Peyer's patch (tissue), 4 donors: ENCODE results near the gene TMEM164. TPM values are rescaled to one million over a fixed set of nuclear protein-coding genes. Genes with fewer than 3 reads are reported as not detected.

Experiments used
- DNase-seq, 3 donors: peaks; one replicate each; pipeline ENCODE4 v3.0.0-alpha.2; 2017 to 2019
- H3K27ac ChIP-seq, 4 donors: fragments of 200-600 bp; sonication (generic); one replicate each; pipeline ENCODE4 v1.5.1; 2016 to 2019
- H3K27me3 ChIP-seq, 2 donors: fragments of 200-600 bp; sonication (generic); one replicate each; pipeline ENCODE4 v1.5.1; 2019
- H3K36me3 ChIP-seq, 3 donors: fragments of 200-600 bp; sonication (generic); one replicate each; pipeline ENCODE4 v1.5.1; 2016 to 2019
- H3K4me1 ChIP-seq, 4 donors: fragments of 200-600 bp; sonication (generic); one replicate each; pipeline ENCODE4 v1.5.1; 2016 to 2019
- H3K4me3 ChIP-seq, 4 donors: fragments of 200-600 bp; sonication (generic); 1 replicate in 3 of 4; 2 replicates in 1 of 4; pipeline ENCODE4 v1.5.1; 2016 to 2019; ENCODE audit warnings: mild to moderate bottlenecking in 1 of 4
- H3K9me3 ChIP-seq, 4 donors: fragments of 200-600 bp; sonication (generic); one replicate each; pipeline ENCODE4 v1.5.1; 2016 to 2019; ENCODE audit warnings: mild to moderate bottlenecking in 1 of 4
- POLR2A ChIP-seq, 2 donors: fragments of 450-650 bp; IDR thresholded peaks; one replicate each; pipeline ENCODE4 v1.5.1; 2017; ENCODE audit warnings: antibody characterized with exemption in 2 of 2, mild to moderate bottlenecking in 2 of 2, moderate library complexity in 2 of 2
- total RNA-seq, 4 donors: library from RNA; depleted of rRNA; stranded (reverse); fragments of >200 nt; gene quantifications; one replicate each; pipeline ENCODE4 v1.1.0, GENCODE V29; 2016
- TF ChIP-seq, protein P1 (sequence below), 6 experiments: fragments of 450-650 bp in 4 of 6; fragments of 200-600 bp in 2 of 6; sonication (generic) in 1 of 6; IDR thresholded peaks; one replicate each; pipeline ENCODE4 v1.5.1; 2017 to 2019; ENCODE audit warnings: antibody characterized with exemption in 6 of 6, mild to moderate bottlenecking in 3 of 6, moderate library complexity in 1 of 6

The TMEM164 gene
- total RNA-seq, 4 donors from 2014 or later: 25.6 to 79.7 (median 73.8) TPM

DNA sequence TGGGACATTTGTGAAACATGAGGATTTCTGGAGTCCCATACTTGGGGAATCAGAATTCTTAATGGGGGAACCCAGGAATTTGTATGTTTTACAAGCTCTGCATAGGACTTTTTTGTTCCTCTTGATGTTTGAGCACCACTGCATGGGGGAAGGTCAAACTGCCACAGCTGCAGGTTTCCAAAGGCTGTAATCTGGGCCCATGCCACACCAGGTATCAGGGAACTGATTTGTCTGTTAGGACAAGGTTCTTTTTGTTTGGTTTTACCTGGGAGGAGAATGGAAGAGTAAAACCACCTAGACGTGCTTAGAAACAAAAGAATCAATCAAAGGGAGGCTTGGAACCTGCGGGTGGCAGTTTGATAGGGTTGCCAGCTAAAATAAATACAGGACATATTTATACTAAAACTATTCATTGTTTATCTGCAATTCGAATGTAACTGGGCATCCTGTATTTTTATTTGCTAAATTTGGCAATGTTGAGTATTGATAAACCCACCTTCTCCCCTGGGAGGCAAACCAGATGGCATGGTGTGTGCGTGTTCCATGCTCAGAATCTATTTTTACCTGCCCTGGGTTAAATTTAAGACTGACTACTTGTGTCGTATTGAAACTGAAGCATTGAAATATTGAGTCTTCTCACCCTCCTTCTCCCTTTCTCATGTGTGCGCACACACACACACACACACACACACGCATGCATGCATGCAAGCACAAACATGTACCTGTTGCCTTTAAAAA lies 63.7 kb downstream of the TMEM164 start:
- no peaks in the 10 kb centered on the region for H3K4me1 ChIP-seq
- H3K27me3 ChIP-seq: no peaks in the 10 kb centered on the region
- H3K9me3 ChIP-seq: no peaks in the 10 kb centered on the region
- H3K4me3 ChIP-seq: no peak overlapping the region
- DNase-seq: no peak
- TF ChIP-seq, protein P1, sequence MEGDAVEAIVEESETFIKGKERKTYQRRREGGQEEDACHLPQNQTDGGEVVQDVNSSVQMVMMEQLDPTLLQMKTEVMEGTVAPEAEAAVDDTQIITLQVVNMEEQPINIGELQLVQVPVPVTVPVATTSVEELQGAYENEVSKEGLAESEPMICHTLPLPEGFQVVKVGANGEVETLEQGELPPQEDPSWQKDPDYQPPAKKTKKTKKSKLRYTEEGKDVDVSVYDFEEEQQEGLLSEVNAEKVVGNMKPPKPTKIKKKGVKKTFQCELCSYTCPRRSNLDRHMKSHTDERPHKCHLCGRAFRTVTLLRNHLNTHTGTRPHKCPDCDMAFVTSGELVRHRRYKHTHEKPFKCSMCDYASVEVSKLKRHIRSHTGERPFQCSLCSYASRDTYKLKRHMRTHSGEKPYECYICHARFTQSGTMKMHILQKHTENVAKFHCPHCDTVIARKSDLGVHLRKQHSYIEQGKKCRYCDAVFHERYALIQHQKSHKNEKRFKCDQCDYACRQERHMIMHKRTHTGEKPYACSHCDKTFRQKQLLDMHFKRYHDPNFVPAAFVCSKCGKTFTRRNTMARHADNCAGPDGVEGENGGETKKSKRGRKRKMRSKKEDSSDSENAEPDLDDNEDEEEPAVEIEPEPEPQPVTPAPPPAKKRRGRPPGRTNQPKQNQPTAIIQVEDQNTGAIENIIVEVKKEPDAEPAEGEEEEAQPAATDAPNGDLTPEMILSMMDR (IDR thresholded peaks at IDR 0.05): no peak
- no peak for TF ChIP-seq POLR2A (IDR thresholded peaks at IDR 0.05)
- no peaks in the 10 kb centered on the region for H3K36me3 ChIP-seq
- H3K27ac ChIP-seq: no peak overlapping the region

DNA sequence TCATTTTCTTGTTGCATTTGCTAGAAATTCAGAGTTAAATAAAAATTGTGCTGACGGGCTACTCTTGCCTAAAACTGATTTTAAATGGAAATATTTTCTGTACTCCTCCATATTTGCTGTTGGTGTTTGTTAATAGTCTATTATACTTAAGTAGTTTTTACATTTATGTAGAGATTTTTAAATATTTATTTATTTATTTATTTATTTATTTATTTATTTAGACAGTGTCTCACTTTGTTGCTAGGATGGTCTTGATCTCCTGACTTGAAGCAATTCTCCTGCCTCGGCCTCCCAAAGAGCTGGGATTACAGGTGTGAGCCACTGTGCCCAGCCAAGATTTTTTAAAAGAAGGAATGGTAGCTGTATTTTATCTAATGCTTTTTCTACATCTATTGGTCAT lies 68.1 kb downstream of the TMEM164 start:
- Histone ChIP-seq H3K4me3 (no peak overlapping the region), H3K36me3 (peaks cover 0 to 9% (median 0%) of the 10 kb centered on the region in 3 donors), H3K27ac (no peak overlapping the region), H3K9me3 (no peaks in the 10 kb centered on the region), H3K27me3 (no peaks in the 10 kb centered on the region), H3K4me1 (no peaks in the 10 kb centered on the region)
- TF ChIP-seq, protein P1 (IDR thresholded peaks at IDR 0.05): no peak
- TF ChIP-seq POLR2A (IDR thresholded peaks at IDR 0.05): no peak
- no peak for DNase-seq

DNA sequence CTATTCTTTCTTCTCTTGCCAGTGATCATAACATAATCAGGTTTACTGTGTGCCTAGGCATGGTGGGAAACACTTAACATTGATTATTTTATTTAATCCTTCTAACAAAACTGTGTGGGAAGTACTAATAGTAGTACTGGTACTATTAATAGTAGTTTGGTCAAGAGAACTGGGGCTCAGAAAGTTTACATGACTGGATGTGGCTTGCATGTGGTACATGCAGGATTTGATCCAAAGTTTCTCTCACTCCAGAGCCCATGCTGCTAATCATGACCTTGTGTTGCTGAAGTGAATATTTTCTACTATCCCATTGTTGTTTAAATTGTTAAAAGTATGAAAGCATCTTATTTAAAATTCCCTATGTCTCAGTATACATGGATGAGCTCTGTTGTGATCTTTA lies 78.4 kb downstream of the TMEM164 start:
- Histone ChIP-seq H3K27me3 (no peaks in the 10 kb centered on the region), H3K9me3 (no peaks in the 10 kb centered on the region), H3K4me1 (no peaks in the 10 kb centered on the region), H3K4me3 (no peak overlapping the region), H3K36me3 (no peaks in the 10 kb centered on the region), H3K27ac (no peak overlapping the region)
- TF ChIP-seq, protein P1 (IDR thresholded peaks at IDR 0.05): no peak
- no peak for TF ChIP-seq POLR2A (IDR thresholded peaks at IDR 0.05)
- no peak for DNase-seq

DNA sequence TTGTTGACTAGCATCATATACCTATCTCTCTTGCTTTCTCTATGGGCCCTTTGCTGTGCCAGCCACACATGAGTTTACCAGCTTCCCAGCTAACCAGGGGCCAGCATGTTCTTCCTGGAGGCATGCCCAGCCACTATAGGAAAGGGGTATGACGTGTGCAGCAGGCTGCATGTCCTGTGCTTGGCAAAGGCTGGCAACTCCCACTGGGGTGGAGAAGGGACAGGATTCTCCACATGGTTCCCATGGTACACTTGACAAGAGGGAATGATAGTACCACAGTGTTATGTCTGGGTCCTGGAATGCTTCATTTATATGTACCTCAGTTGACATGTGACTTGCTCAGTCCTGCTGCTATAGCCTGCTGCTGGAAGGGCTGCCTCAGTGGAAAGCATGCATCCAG lies 78.8 kb downstream of the TMEM164 start:
- Histone ChIP-seq H3K27me3 (no peaks in the 10 kb centered on the region), H3K4me1 (no peaks in the 10 kb centered on the region), H3K4me3 (no peak overlapping the region), H3K9me3 (no peaks in the 10 kb centered on the region), H3K36me3 (no peaks in the 10 kb centered on the region), H3K27ac (no peak overlapping the region)
- TF ChIP-seq POLR2A (IDR thresholded peaks at IDR 0.05): no peak
- TF ChIP-seq, protein P1 (IDR thresholded peaks at IDR 0.05): no peak
- DNase-seq: no peak

DNA sequence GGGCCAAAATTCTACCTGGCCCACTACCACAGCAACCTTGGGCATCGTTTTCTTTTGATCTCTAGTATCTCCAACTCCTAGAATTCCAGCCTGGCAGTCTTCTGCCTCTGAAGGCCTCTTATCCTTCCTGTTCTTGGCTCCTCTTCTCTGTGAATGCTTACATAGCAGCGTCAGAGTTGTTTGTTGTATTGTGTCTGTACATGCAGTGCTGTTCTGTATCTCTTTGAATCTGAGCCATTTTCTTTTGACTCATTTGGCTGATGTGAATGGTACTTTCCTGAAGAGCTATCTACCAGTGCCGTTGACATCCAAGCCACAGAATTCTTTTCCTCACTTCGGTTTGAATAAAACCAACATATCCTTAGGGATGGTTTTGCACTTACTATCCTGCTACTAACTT lies 79.2 kb downstream of the TMEM164 start:
- Histone ChIP-seq H3K27me3 (no peaks in the 10 kb centered on the region), H3K9me3 (no peaks in the 10 kb centered on the region), H3K4me3 (no peak overlapping the region), H3K4me1 (peaks cover 0 to 2% (median 0%) of the 10 kb centered on the region in 4 donors), H3K27ac (no peak overlapping the region), H3K36me3 (no peaks in the 10 kb centered on the region)
- TF ChIP-seq POLR2A (IDR thresholded peaks at IDR 0.05): no peak
- TF ChIP-seq, protein P1 (IDR thresholded peaks at IDR 0.05): no peak
- no peak for DNase-seq
